ENCODE data around the gene PTPRF.

PTPRF gene

GRCh38 chr1:43664369-43664768 is 133.7 kb downstream of the PTPRF start:
- no peak overlapping the region for H2AFZ ChIP-seq (ENCODE audit: low read depth, low read length)
- H3K79me2 ChIP-seq (ENCODE audit: low read length), result no peaks in the 10 kb centered on the region
- no peak overlapping the region for H3K27ac ChIP-seq (ENCODE audit: low read length)
- H3K4me2 ChIP-seq (ENCODE audit: low read length), result no peak overlapping the region
- H3K4me3 ChIP-seq (ENCODE audit: low read length), result no peak overlapping the region
- no peak for TF ChIP-seq EZH2phosphoT487 (IDR thresholded peaks at IDR 0.05; ENCODE audit: low read depth)
- TF ChIP-seq, protein P1, sequence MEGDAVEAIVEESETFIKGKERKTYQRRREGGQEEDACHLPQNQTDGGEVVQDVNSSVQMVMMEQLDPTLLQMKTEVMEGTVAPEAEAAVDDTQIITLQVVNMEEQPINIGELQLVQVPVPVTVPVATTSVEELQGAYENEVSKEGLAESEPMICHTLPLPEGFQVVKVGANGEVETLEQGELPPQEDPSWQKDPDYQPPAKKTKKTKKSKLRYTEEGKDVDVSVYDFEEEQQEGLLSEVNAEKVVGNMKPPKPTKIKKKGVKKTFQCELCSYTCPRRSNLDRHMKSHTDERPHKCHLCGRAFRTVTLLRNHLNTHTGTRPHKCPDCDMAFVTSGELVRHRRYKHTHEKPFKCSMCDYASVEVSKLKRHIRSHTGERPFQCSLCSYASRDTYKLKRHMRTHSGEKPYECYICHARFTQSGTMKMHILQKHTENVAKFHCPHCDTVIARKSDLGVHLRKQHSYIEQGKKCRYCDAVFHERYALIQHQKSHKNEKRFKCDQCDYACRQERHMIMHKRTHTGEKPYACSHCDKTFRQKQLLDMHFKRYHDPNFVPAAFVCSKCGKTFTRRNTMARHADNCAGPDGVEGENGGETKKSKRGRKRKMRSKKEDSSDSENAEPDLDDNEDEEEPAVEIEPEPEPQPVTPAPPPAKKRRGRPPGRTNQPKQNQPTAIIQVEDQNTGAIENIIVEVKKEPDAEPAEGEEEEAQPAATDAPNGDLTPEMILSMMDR (IDR thresholded peaks at IDR 0.05; ENCODE audit: low read depth, low read length), result no peak
- no peaks in the 10 kb centered on the region for H3K4me1 ChIP-seq (ENCODE audit: low read length)
- no peak overlapping the region for H3K9ac ChIP-seq (ENCODE audit: low read length)
- peaks cover 26% of the 10 kb centered on the region for H3K36me3 ChIP-seq (replicated peaks; ENCODE audit: low read depth, low read length)
- no peaks in the 10 kb centered on the region for H3K27me3 ChIP-seq (ENCODE audit: low read depth, low read length)
- no peaks in the 10 kb centered on the region for H3K9me3 ChIP-seq (ENCODE audit: insufficient read depth, low read length)
- no peaks in the 10 kb centered on the region for H4K20me1 ChIP-seq (ENCODE audit: insufficient read depth, low read length)

DNA sequence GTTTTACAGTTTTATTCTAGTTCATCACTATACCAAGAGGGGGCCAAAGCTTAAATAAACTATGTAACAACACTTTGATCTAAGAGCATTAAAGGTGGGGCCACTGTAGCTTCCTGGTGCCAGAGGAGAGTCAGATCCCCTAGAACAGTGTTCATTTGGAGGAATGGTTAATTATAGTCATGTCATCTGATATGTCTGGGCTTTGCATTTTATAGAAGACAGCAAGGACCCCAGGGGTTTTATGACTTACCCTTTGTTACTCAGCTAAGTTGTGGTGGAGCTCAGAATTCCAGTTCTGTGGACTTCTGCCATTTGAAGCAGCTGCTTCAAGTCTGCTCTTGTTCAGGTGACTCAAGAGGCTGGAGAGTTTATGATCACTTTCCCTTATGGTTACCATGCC is 135.9 kb downstream of the PTPRF start:
- no peaks in the 10 kb centered on the region for H3K9me3 ChIP-seq (ENCODE audit: insufficient read depth, low read length)
- no peak overlapping the region for H3K4me3 ChIP-seq (ENCODE audit: low read length)
- no peaks in the 10 kb centered on the region for H3K27me3 ChIP-seq (ENCODE audit: low read depth, low read length)
- H3K27ac ChIP-seq (ENCODE audit: low read length), result no peak overlapping the region
- H3K9ac ChIP-seq (ENCODE audit: low read length), result no peak overlapping the region
- no peaks in the 10 kb centered on the region for H4K20me1 ChIP-seq (ENCODE audit: insufficient read depth, low read length)
- no peak overlapping the region for H3K4me2 ChIP-seq (ENCODE audit: low read length)
- TF ChIP-seq, protein P1 (IDR thresholded peaks at IDR 0.05; ENCODE audit: low read depth, low read length), result no peak
- TF ChIP-seq EZH2phosphoT487 (IDR thresholded peaks at IDR 0.05; ENCODE audit: low read depth), result no peak
- H3K79me2 ChIP-seq (ENCODE audit: low read length), result no peaks in the 10 kb centered on the region
- peaks cover 28% of the 10 kb centered on the region for H3K36me3 ChIP-seq (replicated peaks; ENCODE audit: low read depth, low read length)
- H2AFZ ChIP-seq (ENCODE audit: low read depth, low read length), result no peak overlapping the region
- no peaks in the 10 kb centered on the region for H3K4me1 ChIP-seq (ENCODE audit: low read length)

DNA sequence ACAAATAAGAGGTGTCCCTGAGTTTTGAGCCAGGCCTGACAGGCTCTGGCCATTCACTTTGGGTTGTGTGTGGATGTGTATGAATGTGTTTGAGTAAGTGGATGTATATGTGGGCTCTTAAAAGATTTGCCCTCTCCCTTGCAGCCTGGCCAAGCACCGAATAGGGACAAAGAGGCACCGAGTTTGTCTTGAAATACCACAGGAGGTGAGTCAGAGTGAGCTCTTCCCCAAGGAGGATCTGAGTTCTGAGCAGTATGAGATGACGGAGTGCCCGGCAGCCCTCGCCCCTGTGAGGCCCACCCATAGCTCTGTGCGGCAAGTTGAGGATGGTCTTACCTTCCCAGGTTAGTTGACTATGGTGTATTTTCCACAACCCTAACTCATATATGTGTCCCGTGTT is 138.3 kb downstream of the PTPRF start:
- H3K4me1 ChIP-seq (ENCODE audit: low read length), result no peaks in the 10 kb centered on the region
- no peak overlapping the region for H3K4me2 ChIP-seq (ENCODE audit: low read length)
- H2AFZ ChIP-seq (ENCODE audit: low read depth, low read length), result no peak overlapping the region
- H3K4me3 ChIP-seq (ENCODE audit: low read length), result no peak overlapping the region
- TF ChIP-seq EZH2phosphoT487 (IDR thresholded peaks at IDR 0.05; ENCODE audit: low read depth), result no peak
- TF ChIP-seq, protein P1 (IDR thresholded peaks at IDR 0.05; ENCODE audit: low read depth, low read length), result no peak
- H3K36me3 ChIP-seq (replicated peaks; ENCODE audit: low read depth, low read length), result peaks cover 29% of the 10 kb centered on the region
- H4K20me1 ChIP-seq (ENCODE audit: insufficient read depth, low read length), result no peaks in the 10 kb centered on the region
- H3K27me3 ChIP-seq (ENCODE audit: low read depth, low read length), result no peaks in the 10 kb centered on the region
- no peak overlapping the region for H3K27ac ChIP-seq (ENCODE audit: low read length)
- no peaks in the 10 kb centered on the region for H3K79me2 ChIP-seq (ENCODE audit: low read length)
- no peak overlapping the region for H3K9ac ChIP-seq (ENCODE audit: low read length)
- H3K9me3 ChIP-seq (ENCODE audit: insufficient read depth, low read length), result no peaks in the 10 kb centered on the region

DNA sequence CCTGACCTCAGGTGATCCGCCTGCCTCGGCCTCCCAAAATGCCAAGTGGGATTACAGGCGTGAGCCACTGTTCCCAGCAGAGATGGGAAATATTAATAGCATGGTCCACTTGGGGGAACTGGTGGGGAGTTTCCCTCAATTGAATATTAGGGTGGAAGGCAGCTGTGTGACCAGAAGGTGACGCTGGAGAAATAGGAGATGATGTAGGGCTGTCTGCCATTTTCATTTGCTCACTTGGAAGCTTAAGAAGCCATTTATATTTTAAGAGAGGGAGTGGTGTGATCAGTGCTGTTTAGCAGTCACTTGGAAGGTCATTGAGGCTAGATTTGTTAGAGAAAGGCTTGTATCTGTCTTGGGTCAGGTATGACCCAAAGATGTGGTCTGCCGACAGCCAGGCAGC is 139.2 kb downstream of the PTPRF start:
- TF ChIP-seq, protein P1 (IDR thresholded peaks at IDR 0.05; ENCODE audit: low read depth, low read length), result no peak
- TF ChIP-seq EZH2phosphoT487 (IDR thresholded peaks at IDR 0.05; ENCODE audit: low read depth), result no peak
- Histone ChIP-seq H3K27me3 (ENCODE audit: low read depth, low read length) (no peaks in the 10 kb centered on the region), H3K9me3 (ENCODE audit: insufficient read depth, low read length) (no peaks in the 10 kb centered on the region), H4K20me1 (ENCODE audit: insufficient read depth, low read length) (no peaks in the 10 kb centered on the region), H3K36me3 (replicated peaks; ENCODE audit: low read depth, low read length) (peaks cover 29% of the 10 kb centered on the region), H3K4me3 (ENCODE audit: low read length) (no peak overlapping the region), H3K79me2 (ENCODE audit: low read length) (no peaks in the 10 kb centered on the region), H3K4me1 (ENCODE audit: low read length) (no peaks in the 10 kb centered on the region), H3K4me2 (ENCODE audit: low read length) (no peak overlapping the region), H3K9ac (ENCODE audit: low read length) (no peak overlapping the region), H2AFZ (ENCODE audit: low read depth, low read length) (no peak overlapping the region), H3K27ac (ENCODE audit: low read length) (no peak overlapping the region)

Data from OCI-LY3 (cell line).